ENCODE measurements around the gene TRPV5. TPM values are rescaled to one million over a fixed set of nuclear protein-coding genes. Genes with fewer than 3 reads are reported as not detected.

Gene TRPV5
- polyA plus RNA-seq, 1 donor = 0.15 TPM

DNA sequence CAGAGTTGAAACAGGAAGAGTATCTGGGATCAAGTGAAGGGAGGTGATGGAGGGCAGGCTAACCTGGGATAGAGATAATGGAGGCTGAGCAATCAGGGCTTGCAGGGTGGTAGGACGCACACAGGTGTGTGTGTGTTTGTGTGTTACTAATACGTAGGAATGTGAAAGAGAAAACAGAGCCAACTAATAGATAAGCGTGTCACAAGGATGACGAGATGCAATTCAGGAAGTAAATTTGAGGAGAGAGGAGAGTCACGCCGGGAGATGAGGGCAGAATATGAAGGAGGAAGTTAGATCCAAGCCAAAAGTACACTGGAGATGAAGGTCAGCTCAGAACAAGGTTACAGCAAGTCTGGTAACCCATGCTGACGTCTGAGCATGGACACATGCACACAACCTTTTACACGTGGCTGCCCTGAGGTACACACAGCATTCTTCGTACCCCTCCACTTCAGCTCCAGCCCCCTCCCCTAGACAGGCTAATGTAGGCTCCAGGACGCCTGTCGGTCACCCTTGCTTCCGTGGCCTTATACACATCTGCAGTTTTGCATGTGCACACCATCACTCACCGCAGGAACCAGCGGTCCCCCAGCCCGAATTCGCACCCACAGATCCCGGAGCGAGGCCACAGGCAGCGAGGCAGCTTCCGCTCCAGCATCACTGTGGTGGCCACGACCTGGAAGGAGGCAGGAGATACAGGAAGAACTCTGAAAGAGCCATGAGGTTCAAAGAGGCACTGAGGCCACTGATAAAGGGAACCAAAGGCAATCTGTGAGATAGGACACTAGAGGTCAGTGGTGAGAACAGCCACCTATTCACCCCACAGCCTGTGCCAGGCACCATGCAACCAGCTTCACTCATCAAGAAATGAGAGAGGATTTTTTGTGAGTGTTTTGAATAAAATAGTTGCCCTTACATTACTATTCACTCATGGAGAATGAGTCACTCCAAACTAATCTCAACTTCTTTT lies 24.3 kb downstream of the TRPV5 start:
- no peak for DNase-seq (ENCODE audit: low read depth)

- no peak for DNase-seq (ENCODE audit: low read depth)
Measured at GRCh38 chr7:142908290-142908689, 25.3 kb downstream of the TRPV5 start.

DNA sequence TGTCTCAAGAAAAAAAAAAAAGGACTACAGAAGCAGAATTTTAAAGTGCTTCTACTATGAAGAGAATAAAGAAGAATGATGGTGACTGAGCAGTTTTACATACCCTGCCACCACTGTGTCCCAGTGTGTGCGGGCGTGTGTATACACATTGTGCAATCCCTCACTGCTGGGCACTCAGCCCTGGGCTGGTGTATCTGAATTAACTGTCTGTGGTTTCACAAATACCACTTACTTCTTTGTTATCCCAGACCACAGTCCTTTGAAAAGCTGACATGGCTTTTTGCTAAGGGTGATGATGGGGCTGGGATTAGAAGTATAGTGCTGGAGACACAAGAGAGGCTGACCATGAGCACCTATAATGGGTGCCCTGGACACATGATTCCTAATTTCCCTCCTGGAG lies 26.9 kb downstream of the TRPV5 start:
- DNase-seq (ENCODE audit: low read depth) = no peak

GRCh38 chr7:142905759-142906158 lies 27.8 kb downstream of the TRPV5 start:
- DNase-seq (ENCODE audit: low read depth) = no peak

DNA sequence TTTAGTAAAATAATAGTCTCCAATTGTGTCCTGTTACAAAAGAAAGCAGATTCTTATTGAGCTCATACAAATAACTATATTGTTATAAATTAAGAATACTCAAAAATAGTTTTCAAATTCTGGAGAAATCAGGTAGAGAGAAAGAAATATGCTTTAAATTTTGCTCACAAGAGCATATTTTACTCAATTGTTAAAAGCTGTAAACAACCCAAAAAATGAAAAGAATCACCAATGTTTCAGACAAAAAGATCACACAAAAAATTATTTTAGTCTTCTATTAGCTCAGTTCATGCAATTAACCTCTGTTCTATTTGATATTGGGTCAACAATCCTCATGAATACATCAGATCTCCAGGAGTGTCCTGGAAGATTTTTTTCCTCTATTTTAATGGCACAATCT lies 29.4 kb downstream of the TRPV5 start:
- DNase-seq (ENCODE audit: low read depth) = no peak

DNA sequence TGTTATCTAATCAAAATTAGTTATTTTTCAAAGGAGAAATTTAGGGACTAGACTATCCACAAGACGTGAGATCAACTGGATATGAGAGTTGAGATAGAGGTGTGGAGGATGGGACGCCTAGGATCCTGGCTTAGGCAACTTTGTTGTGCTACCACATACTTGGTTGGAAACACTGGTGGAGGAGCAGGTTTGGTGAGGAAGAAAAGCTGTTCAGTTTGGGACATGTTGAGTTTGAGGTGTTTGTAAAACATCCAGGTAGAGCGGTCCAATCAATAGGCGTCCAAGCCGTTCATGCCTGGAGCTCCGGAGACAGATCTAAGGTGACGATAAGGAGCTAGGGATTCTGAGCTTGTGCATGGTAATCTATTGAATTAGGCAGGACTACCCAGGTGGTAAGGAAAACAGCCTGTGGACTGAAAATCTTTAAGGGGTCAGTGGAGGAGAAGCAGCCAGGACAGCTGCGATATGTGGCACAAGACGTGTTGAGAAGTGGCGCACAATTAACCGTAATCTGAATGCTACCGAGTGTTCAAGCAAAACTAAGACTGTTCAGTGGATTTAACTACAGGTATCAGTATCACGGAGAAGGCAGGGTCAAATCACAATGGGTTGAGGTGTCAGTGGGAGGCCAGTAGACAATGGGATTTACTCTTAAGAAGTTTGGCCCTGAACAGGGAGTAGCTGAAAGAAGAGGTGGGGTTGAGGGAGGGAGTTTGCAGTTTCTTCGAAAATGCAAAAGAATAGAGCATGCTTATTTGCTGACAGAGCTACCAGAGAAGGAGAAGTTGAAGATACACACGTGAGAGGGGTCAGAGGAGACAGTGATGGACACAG lies 31.9 kb downstream of the TRPV5 start:
- DNase-seq (ENCODE audit: low read depth) = no peak

- DNase-seq (ENCODE audit: low read depth) = no peak
Measured at GRCh38 chr7:142899661-142900060, 33.9 kb downstream of the TRPV5 start.

DNA sequence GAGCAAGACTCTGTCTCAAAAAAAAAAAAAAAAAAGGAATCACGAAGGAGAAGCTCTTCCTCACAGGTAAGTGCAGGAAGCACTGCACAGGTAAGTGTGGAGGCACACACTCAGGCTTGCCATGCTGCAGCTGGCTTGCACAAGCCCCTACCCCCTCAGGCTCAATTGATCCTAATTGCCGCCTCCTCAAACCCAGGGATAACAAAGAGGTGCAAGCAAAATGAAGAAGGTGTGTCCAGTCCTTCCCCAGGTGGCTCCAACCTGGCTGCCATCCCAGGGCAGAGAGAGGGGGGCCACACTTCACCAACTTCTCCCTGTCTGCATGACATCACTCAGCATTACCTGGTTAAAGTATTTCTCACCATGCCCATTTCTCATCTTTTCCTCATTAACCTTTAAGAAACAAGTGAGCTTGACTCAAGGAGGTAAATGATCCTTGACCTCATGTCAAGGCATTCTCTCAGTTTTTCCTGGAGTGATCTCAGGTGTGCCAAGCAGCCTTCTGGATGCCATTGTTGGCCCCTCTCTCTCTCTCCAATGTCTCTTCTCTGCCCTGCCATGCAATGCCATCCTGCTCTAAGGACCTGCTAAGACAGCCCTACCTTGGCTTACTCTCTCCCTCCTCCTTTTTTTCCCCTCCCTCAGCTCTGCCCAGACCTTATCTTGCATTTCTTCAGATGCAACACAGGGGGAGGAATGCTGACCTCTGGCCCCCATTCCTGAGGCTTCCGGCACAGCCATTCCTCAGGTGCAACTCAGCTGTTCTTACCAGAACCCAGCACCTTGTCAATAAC lies 35.0 kb downstream of the TRPV5 start:
- DNase-seq (ENCODE audit: low read depth) = no peak

DNA sequence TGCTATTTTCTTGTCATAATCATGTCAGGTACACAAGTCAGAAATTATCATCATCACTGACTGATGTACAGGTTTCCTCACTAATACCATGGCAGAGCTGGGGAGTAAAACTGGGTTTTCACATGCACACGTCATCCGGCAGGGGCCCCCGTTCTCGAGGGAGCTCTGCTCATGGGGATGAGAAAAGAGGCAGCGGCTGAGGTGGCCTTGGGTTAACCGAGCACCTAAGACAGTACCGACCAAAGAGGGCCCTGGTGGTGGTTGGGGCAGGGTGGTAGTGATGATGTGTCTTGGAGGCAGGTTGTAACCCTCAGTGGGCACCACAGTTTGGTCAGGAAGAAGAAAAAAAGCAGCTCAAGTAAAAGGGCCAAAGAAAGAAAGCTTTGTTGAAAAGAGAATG lies 35.9 kb downstream of the TRPV5 start:
- no peak for DNase-seq (ENCODE audit: low read depth)

DNA sequence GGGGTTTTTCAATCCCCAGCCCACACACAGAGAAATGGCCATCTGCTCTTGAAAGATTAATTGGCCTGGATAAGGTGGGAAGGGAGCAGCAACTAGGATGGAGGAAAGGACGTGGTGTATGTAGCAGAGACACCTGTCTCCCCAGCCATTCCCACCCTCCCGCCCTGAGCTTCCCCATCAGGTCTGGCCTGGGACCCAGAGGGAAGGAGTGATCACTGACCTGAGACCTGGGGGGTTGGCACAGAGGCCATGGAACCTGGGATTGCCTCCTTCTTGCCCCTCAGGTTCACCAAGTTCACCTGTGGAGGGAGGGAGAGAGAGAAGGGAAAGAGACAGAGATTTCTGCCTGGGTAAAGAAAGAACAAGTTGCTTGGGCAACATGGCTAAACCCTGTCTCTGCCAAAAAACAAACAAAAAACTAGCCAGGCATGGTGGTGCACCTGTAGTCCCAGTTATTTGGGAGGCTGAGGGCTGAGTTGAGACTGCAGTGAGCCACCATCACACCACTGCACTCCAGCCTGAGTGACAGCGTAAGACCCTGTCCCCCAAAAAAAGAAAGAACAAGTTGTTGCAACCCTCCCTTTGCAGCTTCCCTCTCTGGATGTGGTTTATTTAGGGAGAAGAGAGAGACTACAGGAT lies 36.7 kb downstream of the TRPV5 start:
- DNase-seq (ENCODE audit: low read depth) = no peak

DNA sequence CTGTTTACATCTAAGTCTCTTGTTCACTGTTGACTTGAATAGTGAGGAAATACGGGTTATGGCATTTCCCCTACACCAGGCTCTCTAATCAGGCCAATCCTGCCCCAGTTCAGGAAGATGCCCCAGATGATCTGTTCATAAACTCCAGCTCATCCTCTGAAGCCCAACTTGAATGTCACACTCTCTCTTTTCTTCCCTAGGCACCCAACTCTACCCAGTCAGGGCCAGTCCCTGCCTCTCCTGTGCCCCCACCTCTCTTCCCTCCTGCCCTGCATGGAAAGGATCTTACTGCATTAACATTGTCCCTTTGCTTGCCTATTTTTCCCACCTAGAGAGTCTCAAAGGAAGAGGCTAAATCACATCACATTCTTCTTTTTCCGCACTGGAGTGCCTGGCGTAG lies 37.4 kb downstream of the TRPV5 start:
- DNase-seq (ENCODE audit: low read depth) = no peak

DNA sequence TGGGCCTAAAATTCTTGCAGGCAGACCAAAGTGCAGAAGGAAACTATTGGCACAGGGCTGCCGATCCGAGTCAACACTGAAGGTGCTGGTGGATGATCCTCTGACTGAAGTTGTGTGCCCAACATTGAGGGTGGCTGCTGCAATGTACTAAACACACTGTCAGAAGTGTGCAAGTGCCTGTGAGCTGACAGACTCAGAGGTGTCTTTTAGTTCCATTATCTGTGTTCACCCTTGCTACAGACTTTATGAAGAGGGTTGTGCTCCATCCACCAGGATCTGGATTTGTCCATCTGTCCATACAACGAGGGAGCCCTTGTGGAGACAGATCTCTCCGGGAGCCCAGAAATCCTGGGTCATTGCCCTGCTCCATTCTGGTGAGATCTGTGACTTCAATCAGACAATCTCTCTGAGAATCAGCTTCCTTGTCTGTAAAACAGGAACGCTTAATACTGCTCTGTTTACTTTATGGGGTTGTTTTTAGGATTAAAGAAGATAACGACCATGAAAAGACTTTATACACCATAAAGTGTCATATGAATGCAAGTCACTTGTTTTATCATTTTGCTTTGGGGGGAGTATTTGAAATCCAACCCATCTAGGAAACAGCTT lies 38.5 kb downstream of the TRPV5 start:
- no peak for DNase-seq (ENCODE audit: low read depth)

DNA sequence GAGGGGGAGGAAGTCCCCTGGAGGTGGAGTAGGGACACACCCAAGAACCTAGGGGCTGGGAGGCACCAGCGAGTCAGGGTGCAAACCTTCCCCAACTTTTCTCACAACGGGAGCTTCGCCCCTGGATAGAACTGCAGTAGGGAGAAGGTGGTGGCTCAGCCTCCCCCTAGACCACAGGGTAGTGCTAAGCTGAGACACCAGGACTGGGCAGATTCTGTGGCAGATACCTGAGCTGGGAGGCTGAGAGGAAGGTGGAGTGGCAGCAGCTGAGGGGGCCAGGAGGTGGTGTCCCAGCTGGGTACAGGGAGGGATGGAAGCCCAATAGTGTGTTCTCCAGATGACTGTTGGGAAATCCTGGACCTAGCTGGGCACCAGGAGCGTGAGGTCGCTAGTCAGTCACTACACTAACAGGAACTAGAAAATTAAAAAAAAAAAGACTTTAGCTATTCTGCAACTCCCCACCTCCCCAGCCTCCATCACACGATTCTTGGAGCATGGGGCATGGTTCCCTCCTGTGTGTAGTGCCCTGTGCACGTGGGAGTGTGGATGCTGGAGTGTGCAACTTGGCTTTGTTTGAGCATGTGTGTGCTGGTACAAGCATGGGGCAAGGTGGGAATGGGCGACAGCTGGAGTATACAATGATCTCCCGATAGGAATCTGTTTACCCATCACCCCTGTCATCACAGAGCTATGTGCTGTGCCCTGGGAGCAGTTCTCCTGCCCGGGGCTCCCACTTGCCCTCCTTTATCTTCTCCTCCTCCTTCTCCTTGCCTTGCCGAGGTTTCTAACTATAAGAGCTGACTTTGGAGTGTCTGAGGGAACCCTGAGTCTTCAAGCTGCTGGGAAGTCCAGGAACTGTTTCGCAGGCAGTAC lies 39.2 kb downstream of the TRPV5 start:
- no peak for DNase-seq (ENCODE audit: low read depth)

- DNase-seq (ENCODE audit: low read depth) = no peak
Measured at GRCh38 chr7:142892951-142893350, 40.6 kb downstream of the TRPV5 start.

DNA sequence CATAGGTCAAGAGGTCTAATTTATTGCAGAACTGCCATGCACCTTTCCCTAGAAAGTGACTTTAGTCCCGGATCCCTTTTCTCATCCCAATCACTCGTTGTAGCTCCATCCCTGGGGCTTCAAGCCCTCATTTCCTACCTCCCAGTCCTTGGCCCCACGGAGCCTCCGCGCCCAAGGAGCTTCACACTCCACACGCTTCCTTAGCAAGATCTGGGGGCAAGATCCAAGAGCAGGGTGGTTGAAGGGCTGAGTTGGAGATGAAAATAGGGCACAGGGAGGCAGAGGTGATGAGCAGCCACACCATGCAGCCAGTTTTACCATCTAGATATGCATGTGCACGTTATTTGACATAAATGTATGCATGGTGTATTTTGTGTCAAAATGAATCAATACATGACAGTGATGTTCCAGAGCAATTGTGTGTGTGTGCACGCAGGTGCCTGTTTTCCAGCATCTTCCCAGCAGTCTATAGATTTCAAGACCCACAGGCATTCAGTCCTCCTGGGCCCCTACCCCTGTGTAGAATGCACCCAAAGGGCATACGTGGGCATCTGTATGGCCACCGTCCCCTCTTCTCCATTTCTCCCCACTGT lies 42.0 kb downstream of the TRPV5 start:
- DNase-seq (ENCODE audit: low read depth) = no peak

DNA sequence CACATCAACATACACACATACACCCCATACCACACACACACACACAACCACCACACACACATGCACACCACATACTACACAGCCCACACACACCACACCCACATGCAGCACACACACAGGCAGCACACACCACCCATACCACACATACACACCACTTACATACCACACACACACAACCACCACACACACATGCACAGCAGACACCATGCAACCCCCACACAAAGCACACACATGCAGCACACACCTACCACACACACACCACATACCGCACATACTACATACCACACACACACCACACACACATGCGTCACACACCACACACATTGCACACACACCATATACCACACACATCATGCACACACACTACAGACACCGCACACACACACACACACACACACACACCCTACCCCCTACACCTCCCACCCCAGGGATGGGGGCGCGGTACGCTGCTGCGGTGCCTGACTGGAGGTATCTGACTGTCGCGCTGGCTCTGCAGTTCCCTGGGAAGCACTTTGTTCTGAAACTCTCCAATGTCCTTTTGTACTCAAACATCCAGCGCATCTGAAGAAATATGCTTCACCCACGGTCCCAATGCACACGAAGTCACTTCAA lies 42.6 kb downstream of the TRPV5 start:
- DNase-seq (ENCODE audit: low read depth) = no peak

- no peak for DNase-seq (ENCODE audit: low read depth)
Measured at GRCh38 chr7:142889816-142890215, 43.7 kb downstream of the TRPV5 start.

DNA sequence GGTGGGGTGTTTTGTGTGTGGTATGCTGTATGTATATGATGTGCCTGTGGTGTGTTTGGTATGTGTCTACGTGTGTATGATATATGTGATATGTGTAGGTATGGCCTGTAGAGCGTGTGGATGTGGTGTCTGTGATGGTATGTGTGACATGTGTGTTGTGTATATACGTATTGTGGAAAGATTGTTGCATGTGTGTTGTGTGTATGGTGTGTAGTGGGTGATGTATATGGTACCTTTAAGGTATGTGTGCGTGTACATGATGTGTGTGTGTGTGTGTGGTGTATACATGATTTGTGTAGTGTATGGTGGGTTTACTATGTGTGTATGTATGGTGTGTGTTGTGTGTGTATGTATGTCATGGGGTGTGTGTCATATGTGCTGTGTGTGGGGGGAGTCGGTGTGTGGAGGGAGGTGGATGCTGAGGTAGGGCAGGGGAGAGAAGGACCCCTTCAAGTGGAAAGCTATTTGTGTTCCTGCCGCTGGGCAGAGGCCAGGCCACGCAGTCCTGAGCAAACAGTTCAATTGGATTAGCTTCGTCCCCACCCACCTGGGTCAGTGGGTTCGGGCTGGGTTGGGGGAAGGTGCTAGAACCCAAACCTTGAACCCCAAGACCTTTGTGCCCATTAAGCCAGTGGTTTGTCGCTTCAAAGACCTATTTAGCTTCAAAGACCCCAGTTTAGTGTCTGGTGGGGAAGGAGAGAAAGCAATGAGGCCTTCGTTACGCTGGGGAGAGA lies 46.1 kb downstream of the TRPV5 start:
- DNase-seq (ENCODE audit: low read depth) = no peak

Measured in forelimb muscle (tissue), 1 donor.